ENCODE data around the gene METTL8. TPM values are rescaled to one million over a fixed set of nuclear protein-coding genes. Genes with fewer than 3 reads are reported as not detected.

The METTL8 gene
- polyA plus RNA-seq (2013, experiment 1 of 2; ENCODE audit: insufficient read length) = 9.9 TPM
- polyA plus RNA-seq (2013, experiment 2 of 2; ENCODE audit: insufficient read length) = 8.3 TPM

- DNase-seq = no peak
Measured at GRCh38 chr2:171433763-171434012, at the start of gene METTL8. TSS of gene METTL8 (minus strand) at chr2:171433990. CDS start at chr2:171392185, 41,805 bp downstream.

GRCh38 chr2:171482877-171483276 is 49.1 kb upstream of the METTL8 start:
- DNase-seq = peak; percentile 77

GRCh38 chr2:171482308-171482707 is 48.5 kb upstream of the METTL8 start:
- DNase-seq = peak; percentile 35

- DNase-seq = no peak
Measured at GRCh38 chr2:171480908-171481307, 47.1 kb upstream of the METTL8 start.

GRCh38 chr2:171479154-171479814 is 45.5 kb upstream of the METTL8 start:
- DNase-seq = no peak

- no peak for DNase-seq
Measured at GRCh38 chr2:171478345-171478744, 44.6 kb upstream of the METTL8 start.

- no peak for DNase-seq
Measured at GRCh38 chr2:171475979-171476378, 42.2 kb upstream of the METTL8 start.

- DNase-seq = no peak
Measured at GRCh38 chr2:171470129-171470528, 36.3 kb upstream of the METTL8 start.

- peak; percentile 75 for DNase-seq
Measured at GRCh38 chr2:171469176-171469575, 35.4 kb upstream of the METTL8 start.

GRCh38 chr2:171460537-171460936 is 26.7 kb upstream of the METTL8 start:
- DNase-seq = no peak

- DNase-seq = no peak
Measured at GRCh38 chr2:171459498-171459897, 25.7 kb upstream of the METTL8 start.

GRCh38 chr2:171452773-171453172 is 19.0 kb upstream of the METTL8 start:
- no peak for DNase-seq

GRCh38 chr2:171451074-171451473 is 17.3 kb upstream of the METTL8 start:
- DNase-seq = no peak

- no peak for DNase-seq
Measured at GRCh38 chr2:171447675-171448074, 13.9 kb upstream of the METTL8 start.

- no peak for DNase-seq
Measured at GRCh38 chr2:171441470-171441869, 7.7 kb upstream of the METTL8 start.

GRCh38 chr2:171436307-171436706 is 2.5 kb upstream of the METTL8 start:
- DNase-seq = peak; percentile 92

GRCh38 chr2:171434013-171434989 is 511 bp upstream of the METTL8 start, which contains the start of gene DCAF17:
TSS of gene DCAF17 (plus strand) at chr2:171434226. CDS start at chr2:171434578, 352 bp downstream.
- DNase-seq = peak; percentile 97

- peak; percentile 19 for DNase-seq
Measured at GRCh38 chr2:171432969-171433762, 624 bp downstream of the METTL8 start.

- DNase-seq = no peak
Measured at GRCh38 chr2:171432206-171432968, 1.4 kb downstream of the METTL8 start.

GRCh38 chr2:171431677-171432167 is 2.1 kb downstream of the METTL8 start:
- DNase-seq = no peak

- DNase-seq = no peak
Measured at GRCh38 chr2:171430516-171431410, 3.0 kb downstream of the METTL8 start.

Measured in fibroblast of skin of scalp (primary cell).